A549 treated with Hydrocortisone at 1 μM for 4 hours (cell line): Measurements from ENCODE around the gene ACAP1. TPM values are rescaled to one million over a fixed set of nuclear protein-coding genes. Genes with fewer than 3 reads are reported as not detected.

Experiments used
- total RNA-seq: library from RNA; stranded (reverse); fragments of 200-300 nt; extraction: Qiagen RNA extraction; gene quantifications from 5 replicates; pipeline ENCODE4 v1.2.3, GENCODE V29; 2022

Gene ACAP1
- 1.2 to 3.9 TPM (median 3.1 TPM) in 5 replicates for total RNA-seq

GRCh38 chr17:7336240-7337175 is at the start of gene ACAP1:
Gene ACAP1 (plus strand): TSS chr17:7336529. CDS start chr17:7336735, 206 bp downstream.

GRCh38 chr17:7294614-7295153 is 41.6 kb upstream of the ACAP1 start, which contains the start of gene YBX2:
Gene YBX2 (minus strand): TSS chr17:7294639. CDS start chr17:7294500, 139 bp downstream.

GRCh38 chr17:7306911-7307685 is 29.2 kb upstream of the ACAP1 start, which contains the start of gene EIF5A:
Gene EIF5A (plus strand): TSS chr17:7307628. CDS start chr17:7309636, 2,008 bp downstream.

GRCh38 chr17:7314719-7315569 is 21.4 kb upstream of the ACAP1 start, which contains the start of gene GPS2:
Gene GPS2 (minus strand): TSS chr17:7315360. CDS start chr17:7315052, 308 bp downstream.

GRCh38 chr17:7328840-7329373 is 7.4 kb upstream of the ACAP1 start, which contains the start of gene NEURL4:
Gene NEURL4 (minus strand): TSS chr17:7329335. CDS start chr17:7329312, 23 bp downstream.

GRCh38 chr17:7351665-7352502 is 15.6 kb downstream of the ACAP1 start, which contains the start of gene KCTD11:
Gene KCTD11 (plus strand): TSS chr17:7352162.

GRCh38 chr17:7355053-7355452 is 18.7 kb downstream of the ACAP1 start, which contains the start of gene TMEM95:
Gene TMEM95 (plus strand): TSS chr17:7355156. CDS start chr17:7355205, 49 bp downstream.

GRCh38 chr17:7380855-7381683 is 44.7 kb downstream of the ACAP1 start, which contains the start of gene TNK1:
Gene TNK1 (plus strand): TSS chr17:7381089. CDS start chr17:7382927, 1,838 bp downstream.

GRCh38 chr17:7394452-7395191 is 58.3 kb downstream of the ACAP1 start, which contains the start of gene PLSCR3:
Gene PLSCR3 (minus strand): TSS chr17:7394525. CDS start chr17:7394110, 415 bp downstream.

Other genes with a start within 250 kb of the ACAP1 start
- gene ASGR2, start 221.7 kb upstream of the ACAP1 start, total RNA-seq, result 0.12 to 0.16 TPM in 2 of 5 replicates, not detected in the others
- 0.70 to 1.4 TPM (median 0.89 TPM) in 5 replicates for gene ASGR1, start 157.2 kb upstream of the ACAP1 start, total RNA-seq
- 5.7 to 7.8 TPM (median 6.6 TPM) in 5 replicates for gene DLG4, start 116.7 kb upstream of the ACAP1 start, total RNA-seq
- gene ACADVL, start 116.6 kb upstream of the ACAP1 start, total RNA-seq, result 322 to 414 TPM (median 394 TPM) in 5 replicates
- 37.0 to 41.9 TPM (median 40.1 TPM) in 5 replicates for gene DVL2, start 102.0 kb upstream of the ACAP1 start, total RNA-seq
- gene PHF23, start 97.1 kb upstream of the ACAP1 start, total RNA-seq, result 89.8 to 111 TPM (median 96.3 TPM) in 5 replicates
- gene GABARAP, start 94.1 kb upstream of the ACAP1 start, total RNA-seq, result 685 to 777 TPM (median 698 TPM) in 5 replicates
- gene CTDNEP1, start 84.8 kb upstream of the ACAP1 start, total RNA-seq, result 222 to 242 TPM (median 228 TPM) in 5 replicates
- 125 to 155 TPM (median 140 TPM) in 5 replicates for gene ELP5, start 84.3 kb upstream of the ACAP1 start, total RNA-seq
- gene CLDN7, start 74.1 kb upstream of the ACAP1 start, total RNA-seq, result 2.2 to 3.7 TPM (median 2.6 TPM) in 5 replicates
- gene SLC2A4, start 54.8 kb upstream of the ACAP1 start, total RNA-seq, result 0.39 to 0.59 TPM (median 0.50 TPM) in 5 replicates
- 0.43 to 0.55 TPM (median 0.44 TPM) in 5 replicates for gene YBX2, start 41.9 kb upstream of the ACAP1 start, total RNA-seq
- 1,618 to 1,808 TPM (median 1,704 TPM) in 5 replicates for gene EIF5A, start 28.9 kb upstream of the ACAP1 start, total RNA-seq
- 73.9 to 101 TPM (median 95.3 TPM) in 5 replicates for gene GPS2, start 21.2 kb upstream of the ACAP1 start, total RNA-seq
- gene NEURL4, start 7.2 kb upstream of the ACAP1 start, total RNA-seq, result 26.4 to 30.2 TPM (median 28.4 TPM) in 5 replicates
- 10.5 to 13.8 TPM (median 12.9 TPM) in 5 replicates for gene KCTD11, start 15.6 kb downstream of the ACAP1 start, total RNA-seq
- gene TMEM95, start 18.6 kb downstream of the ACAP1 start, total RNA-seq, result not detected in 5 replicates
- 1.4 to 2.1 TPM (median 1.7 TPM) in 5 replicates for gene TNK1, start 44.6 kb downstream of the ACAP1 start, total RNA-seq
- 38.8 to 44.7 TPM (median 42.7 TPM) in 5 replicates for gene PLSCR3, start 58.0 kb downstream of the ACAP1 start, total RNA-seq
- gene TMEM256, start 67.6 kb downstream of the ACAP1 start, total RNA-seq, result 171 to 224 TPM (median 215 TPM) in 5 replicates
- 12.7 to 19.0 TPM (median 15.5 TPM) in 5 replicates for gene NLGN2, start 71.3 kb downstream of the ACAP1 start, total RNA-seq
- gene SPEM1, start 83.8 kb downstream of the ACAP1 start, total RNA-seq, result 0.08 to 0.13 TPM in 2 of 5 replicates, not detected in the others
- not detected in 5 replicates for gene SPEM2, start 89.1 kb downstream of the ACAP1 start, total RNA-seq
- gene SPEM3, start 92.3 kb downstream of the ACAP1 start, total RNA-seq, result 0.02 to 0.03 TPM in 2 of 5 replicates, not detected in the others
- gene TMEM102, start 98.9 kb downstream of the ACAP1 start, total RNA-seq, result 10.1 to 14.8 TPM (median 13.3 TPM) in 5 replicates
- gene FGF11, start 103.0 kb downstream of the ACAP1 start, total RNA-seq, result 0.93 to 1.1 TPM (median 1.0 TPM) in 5 replicates
- gene CHRNB1, start 108.5 kb downstream of the ACAP1 start, total RNA-seq, result 7.0 to 11.7 TPM (median 9.1 TPM) in 5 replicates
- 20.4 to 26.9 TPM (median 24.8 TPM) in 5 replicates for gene ZBTB4, start 143.1 kb downstream of the ACAP1 start, total RNA-seq
- gene SLC35G6, start 144.9 kb downstream of the ACAP1 start, total RNA-seq, result not detected in 5 replicates
- 70.3 to 86.1 TPM (median 78.6 TPM) in 5 replicates for gene POLR2A, start 147.8 kb downstream of the ACAP1 start, total RNA-seq
- gene TNFSF12, start 212.5 kb downstream of the ACAP1 start, total RNA-seq, result 9.9 to 13.2 TPM (median 11.0 TPM) in 5 replicates
- 0.78 to 1.1 TPM (median 0.91 TPM) in 5 replicates for gene TNFSF13, start 222.2 kb downstream of the ACAP1 start, total RNA-seq
- gene SENP3, start 225.4 kb downstream of the ACAP1 start, total RNA-seq, result 88.8 to 103 TPM (median 95.8 TPM) in 5 replicates
- 25.7 to 33.1 TPM (median 28.3 TPM) in 5 replicates for gene CD68, start 243.1 kb downstream of the ACAP1 start, total RNA-seq
- gene MPDU1, start 247.3 kb downstream of the ACAP1 start, total RNA-seq, result 109 to 162 TPM (median 117 TPM) in 5 replicates